ENCODE results near the gene LRRTM3.

Gene LRRTM3

DNA sequence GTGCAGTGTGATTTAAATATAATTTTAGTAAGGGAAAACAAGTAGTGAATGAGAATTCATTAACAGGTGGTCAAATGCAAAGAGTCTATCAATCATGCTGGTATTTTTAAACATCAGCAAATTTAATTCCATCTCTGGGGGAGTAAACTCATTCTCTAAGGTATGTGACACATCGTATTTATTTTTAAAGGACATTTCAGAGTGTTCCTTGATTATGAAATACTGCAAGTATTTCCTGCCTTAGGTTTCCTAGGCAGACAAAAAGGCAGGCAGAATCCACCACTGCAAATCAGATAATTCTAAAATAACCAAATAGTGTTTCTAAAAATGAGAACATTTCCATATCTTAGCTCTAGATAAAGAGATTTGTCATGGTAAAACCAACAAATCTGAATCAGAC, 193.8 kb downstream of the LRRTM3 start:
- DNase-seq (ENCODE audit: low read depth in 2 of 2): no peak

DNA sequence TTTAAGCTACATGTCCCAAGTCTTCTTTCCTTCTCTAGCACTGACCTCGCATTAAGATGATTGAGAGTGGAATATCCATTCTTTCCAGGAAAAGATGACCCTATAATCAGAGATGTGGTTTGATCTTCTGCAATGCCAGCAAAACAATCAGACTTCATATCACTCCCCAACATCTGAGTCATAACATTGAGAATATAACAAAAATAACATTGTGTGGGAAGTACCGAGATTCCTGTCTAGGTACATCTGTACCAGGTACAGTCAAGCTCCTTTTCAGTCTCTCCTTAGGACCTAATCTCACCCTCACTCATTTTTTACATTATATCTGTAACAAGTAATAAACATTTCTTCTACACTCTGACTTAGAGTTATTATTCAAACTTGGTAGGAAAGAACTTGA, 201.6 kb downstream of the LRRTM3 start:
- DNase-seq (ENCODE audit: low read depth in 2 of 2): no peak

DNA sequence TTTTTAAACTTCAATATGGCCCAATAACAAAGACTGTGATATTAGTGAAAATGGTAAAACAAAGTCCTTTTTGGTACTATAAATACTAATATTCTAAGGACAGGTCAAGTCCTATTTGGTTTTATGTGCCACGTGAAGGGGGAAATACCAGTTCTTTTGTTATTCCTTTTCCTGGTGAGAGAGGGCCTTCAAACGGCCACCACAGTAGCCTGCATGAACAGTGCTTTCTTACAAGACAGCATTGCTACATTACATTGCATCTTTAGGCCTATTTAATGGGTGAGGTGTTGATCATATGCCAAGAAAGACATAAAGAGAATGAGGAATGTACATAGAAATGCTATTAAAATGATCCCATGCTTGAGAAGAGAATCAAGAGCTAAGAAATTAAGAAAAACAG, 214.8 kb downstream of the LRRTM3 start:
- no peak for DNase-seq (ENCODE audit: low read depth in 2 of 2)

DNA sequence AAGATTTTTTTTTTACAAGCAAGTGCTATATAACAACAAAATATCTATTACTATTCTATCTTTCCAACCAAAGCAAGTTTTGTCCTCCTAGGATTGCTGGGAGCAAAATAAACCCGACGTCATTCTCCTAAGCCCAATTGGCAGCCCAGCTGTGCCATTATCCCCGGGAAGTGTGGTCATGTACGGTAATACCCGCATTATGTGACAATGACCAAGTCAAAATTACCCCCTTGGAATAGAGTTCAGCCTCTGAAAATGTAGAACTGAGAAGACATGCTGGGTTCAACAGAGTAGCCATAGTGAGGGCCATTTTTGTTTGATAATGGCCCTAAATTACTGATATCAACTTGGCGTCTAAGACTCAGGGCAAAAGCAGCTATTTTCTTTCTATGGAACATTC, 215.5 kb downstream of the LRRTM3 start:
- DNase-seq (ENCODE audit: low read depth in 2 of 2): no peak

DNA sequence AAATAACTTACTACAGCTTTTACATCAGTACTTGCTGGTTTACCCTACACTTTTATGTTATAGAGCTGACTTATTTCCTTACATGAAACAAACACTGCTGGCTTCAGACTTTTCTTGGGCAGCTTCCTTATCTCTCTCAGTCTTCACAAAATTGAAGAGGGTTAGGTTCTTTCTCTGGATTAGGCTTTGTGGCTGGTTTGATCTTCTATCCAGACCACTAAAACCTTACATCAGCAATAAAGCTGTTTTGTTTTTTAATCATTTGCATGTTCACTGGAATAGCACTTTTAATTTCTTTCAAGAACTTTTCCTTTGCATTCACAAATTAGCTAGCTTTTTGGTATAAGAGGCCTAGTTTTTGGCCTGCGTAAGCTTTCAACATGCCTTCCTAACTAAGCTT, 218.7 kb downstream of the LRRTM3 start:
- DNase-seq (ENCODE audit: low read depth in 2 of 2): no peak
